GM21390 (cell line): ENCODE data around the gene AMZ1.
A peak's percentile ranks its signal among the peaks of the same experiment; 100 is the strongest.

Experiments used
- ATAC-seq: cut with Tn5 transposase; IDR thresholded peaks from one replicate; pipeline ENCODE4 v1.9.1; 2021; ENCODE audit not compliant: unreplicated experiment

AMZ1 gene, protein sequence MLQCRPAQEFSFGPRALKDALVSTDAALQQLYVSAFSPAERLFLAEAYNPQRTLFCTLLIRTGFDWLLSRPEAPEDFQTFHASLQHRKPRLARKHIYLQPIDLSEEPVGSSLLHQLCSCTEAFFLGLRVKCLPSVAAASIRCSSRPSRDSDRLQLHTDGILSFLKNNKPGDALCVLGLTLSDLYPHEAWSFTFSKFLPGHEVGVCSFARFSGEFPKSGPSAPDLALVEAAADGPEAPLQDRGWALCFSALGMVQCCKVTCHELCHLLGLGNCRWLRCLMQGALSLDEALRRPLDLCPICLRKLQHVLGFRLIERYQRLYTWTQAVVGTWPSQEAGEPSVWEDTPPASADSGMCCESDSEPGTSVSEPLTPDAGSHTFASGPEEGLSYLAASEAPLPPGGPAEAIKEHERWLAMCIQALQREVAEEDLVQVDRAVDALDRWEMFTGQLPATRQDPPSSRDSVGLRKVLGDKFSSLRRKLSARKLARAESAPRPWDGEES

DNA sequence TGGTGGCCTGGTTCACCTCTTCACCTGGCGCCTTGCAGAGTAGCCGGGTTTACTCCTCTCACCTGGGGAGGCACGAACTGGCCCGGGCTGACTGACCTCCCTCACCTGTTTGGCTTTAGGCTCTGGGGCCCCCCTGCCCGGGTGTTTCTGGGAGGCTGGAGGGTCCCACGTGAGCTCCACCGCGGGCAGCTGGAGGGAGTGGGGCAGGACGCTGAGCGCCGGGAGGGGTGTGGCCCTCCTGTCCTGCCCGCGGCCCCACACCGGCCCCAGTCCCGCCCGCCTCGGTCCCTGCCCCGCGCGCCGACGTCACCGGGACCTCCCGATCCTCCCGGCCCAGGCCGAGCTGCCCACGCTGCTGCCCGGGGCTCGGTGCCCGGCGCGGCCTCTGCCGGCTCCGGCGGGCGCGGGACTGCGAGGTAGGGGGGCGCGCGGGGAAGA is at the start of gene AMZ1:
AMZ1 (plus strand) TSS at position 322 of the 438 bp plus-strand sequence. CDS start 12,250 bp downstream, outside the sequence.
- no peak for ATAC-seq

DNA sequence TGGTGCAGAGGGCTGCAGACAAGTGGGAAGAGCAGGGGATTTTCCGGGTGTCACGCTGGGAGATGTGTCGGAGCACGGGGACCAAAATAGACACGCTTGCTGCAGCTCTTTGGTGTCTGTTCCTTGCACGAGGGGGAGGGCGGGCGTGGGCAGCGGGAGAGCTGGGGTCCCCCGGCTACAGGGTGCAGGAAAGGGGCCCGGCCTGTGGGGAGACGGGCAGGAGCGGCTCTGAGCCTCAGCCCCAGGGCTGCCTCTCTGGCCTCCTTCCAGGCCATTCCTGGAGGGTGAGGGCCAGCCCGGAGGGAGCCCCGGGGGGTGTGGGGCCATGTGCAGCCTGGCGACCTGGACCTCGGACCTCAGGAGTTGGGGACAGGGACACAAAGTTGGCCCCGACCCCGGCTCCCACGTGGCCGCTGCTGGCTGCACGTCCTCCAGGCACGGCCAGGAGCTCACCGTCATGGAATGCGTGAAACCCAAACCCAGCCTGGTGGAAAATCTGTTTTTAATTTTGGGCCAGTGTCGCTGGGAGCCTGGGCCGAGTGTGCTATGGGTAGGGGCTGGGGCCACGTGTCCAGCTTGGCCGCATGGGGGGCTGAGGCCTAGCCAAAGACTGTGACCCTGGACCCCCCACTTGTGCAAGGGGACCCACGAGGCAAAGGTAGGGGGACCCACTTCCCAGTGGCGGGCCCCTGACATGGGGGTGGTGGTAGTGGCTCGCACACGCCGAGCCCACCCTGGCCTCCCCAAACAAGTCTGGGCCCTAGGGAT is 49.6 kb upstream of the AMZ1 start:
- ATAC-seq, result no peak

DNA sequence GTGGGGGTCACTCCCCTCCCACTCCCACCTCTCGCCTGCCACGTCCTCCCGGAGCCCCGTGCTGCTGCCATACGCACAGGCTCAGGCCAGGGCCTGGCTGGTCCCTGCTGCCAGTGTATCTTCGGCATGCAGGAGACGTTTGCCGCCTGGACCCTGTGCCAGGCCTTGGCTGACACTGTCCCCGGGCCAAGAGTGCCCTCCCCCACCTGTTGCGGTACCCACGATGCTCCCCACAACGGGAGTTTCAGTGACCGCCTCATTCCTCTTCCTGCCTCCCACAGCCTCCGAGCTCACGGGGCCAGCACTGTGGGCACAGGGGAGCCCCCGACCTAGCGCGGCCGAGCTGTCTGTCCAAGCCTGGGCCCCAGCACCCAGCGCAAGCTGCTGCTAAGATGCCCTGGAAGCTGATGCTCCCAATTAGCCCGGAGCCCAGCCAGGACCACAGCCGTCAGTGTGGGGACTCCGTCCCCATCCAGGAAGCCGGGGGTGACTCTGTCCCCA is 48.8 kb upstream of the AMZ1 start:
- ATAC-seq, result no peak

DNA sequence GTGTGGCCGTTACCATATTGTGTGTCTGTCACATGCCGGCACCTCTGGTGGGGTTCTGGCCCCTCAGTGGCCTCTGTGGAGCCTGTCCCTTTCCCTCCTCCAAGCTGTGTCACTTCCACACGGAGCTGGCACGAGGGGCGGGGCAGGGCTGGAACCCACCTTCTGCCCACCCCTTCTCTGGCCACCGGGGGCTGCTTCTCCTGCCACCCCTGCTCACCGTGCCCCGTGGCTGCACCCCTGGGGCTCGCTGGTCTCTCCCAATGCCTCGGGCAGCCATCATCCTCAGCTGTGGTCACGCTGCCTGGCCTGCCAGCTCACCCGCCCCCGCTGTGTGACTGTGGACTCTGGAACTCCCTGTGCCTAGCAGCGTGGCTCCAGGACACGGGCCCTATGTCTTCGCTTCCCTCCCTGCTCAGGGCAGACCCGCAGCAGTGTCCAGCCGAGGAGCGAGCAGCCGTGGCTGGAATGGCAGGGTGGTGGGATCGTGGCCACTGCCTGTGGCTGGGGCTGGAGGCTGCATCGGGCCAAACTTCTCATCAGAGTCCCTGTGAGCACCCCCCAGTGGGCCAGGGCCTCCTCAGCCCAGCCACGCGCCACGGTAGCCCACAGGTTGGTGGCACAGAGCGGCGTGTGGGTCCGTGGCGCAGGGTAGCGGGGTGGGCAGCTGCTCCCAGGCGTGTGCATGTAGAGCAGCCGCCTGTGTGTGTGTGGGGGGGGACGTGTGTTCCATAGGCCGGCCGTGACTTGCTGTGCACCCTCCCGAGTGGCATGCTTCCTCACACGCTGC is 48.1 kb upstream of the AMZ1 start:
- no peak for ATAC-seq

DNA sequence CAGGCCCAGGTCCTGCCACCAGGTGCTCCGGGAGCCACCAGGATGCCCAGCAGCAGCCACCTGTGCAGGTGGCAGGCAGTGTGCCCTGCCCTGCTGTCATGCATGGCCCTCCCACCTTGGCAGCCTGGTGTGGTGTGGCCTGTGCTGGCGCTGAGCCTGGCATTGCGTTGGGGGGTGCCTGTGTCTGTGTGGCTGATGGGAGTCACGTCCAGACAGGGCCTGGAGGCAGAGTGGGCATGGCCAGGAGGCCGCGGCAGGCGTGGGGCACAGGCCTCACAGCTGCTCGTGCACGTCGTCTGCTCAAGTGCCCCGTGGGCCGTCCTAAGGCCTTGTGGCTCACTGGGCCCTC is 47.5 kb upstream of the AMZ1 start:
- no peak for ATAC-seq

DNA sequence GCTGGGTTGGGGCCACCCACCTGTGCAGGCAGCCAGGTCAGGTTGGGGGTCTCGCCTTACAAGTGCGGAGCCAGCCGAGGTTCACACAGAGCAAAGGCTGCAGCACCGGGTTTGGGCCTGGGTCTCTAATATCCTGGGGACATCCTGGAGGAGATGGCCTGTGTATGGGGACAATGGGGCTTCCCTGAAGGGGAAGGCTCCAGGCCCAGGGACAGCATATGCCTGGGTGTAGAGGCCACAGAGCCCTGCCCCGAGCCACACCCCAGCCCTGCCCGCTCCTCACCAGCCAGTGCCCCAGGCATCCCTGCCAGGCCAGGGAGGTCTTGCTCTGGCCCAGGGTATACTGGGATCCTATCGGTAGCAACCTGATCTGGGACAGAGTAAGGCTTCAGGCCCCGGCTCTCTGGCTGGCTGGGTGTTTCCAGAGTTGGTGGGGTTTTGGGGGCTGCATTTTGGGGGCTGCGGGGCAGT is 47.1 kb upstream of the AMZ1 start:
- ATAC-seq, result no peak

DNA sequence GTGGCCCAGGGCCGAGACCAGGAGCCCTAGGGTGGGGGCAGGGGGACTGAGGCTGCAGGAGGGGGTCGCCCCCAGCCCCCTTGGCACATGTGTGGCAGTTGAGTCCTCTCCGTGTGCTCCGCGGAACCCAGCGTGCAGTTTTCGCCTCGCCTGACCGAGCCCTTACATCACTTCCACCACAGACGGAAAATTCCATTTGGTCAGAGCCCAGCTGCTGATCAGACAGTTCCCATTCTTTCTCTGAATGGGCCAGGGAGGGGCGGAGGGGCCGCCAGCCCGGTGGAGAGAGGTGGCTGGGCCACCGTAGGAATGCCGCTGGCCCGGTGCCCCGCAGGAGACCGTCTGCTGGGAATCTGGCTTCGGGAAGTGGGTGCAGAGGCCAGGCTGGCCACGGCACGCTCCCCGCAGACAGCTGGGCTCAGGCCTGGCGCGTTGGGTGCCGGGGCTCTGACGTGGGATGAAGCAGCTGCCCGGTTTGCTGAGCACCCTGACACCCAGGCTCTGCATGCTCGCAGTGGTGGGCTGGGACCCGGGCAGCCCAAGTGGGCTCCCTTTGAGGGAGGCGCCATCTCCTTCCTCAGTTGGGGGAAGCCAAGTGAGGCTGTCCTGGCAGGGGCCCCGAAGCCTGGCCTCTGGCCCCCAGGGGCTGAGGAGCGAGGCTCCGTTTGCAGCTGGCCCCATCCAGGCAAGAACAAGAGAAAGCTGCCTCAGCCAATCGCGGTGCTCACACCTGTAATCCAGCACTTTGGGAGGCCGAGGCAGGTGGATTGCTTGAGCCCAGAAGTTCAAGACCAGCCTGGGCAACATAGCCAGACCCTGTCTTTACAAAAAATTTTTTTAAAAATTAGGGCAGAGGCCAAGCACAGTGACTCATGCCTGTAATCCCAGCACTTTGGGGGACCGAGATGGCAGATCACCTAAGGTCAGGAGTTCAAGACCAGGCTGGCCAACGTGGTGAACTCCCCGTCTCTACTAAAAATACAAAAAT is 46.3 kb upstream of the AMZ1 start:
- ATAC-seq, result no peak

DNA sequence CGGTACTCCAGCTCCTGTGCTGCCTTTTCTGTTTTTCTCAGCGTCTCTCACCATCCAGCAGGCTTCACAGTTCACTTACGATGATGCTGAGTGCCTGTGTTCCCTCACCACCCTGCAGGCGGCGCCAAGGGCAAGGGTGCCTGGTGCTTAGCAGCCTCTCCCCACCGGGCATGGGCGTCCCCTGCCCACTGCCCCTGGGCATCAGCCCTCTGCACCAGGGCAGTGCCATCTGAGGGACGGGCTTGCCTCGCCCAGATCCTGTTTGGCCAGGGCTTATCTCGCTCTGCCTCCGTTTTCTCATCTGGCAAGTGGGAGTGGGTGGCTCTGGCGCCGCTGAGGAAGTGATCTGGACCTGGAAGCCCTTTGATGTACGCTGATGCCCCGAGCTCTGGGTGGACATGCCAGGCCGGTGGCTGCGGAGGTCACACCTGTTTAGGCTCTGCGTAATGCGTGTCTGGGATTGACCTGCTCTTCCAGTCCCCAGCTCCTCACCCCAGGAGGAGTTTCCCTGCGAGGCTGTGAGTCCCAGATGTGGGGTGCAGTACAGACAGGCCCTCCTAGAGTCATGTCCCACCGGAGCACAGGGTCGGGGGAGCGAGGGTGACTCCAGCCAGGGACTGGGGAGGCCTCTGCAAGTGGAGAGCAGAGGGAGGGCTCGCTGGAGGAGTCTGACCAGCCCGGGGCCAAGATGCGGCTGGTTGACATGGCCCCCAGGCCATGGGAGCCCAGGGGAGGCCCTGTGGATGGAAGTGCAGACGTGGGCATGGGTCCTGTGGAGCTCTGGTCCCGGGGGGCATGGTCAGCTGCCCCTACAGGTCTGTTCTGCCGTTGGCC is 44.4 kb upstream of the AMZ1 start:
- no peak for ATAC-seq

DNA sequence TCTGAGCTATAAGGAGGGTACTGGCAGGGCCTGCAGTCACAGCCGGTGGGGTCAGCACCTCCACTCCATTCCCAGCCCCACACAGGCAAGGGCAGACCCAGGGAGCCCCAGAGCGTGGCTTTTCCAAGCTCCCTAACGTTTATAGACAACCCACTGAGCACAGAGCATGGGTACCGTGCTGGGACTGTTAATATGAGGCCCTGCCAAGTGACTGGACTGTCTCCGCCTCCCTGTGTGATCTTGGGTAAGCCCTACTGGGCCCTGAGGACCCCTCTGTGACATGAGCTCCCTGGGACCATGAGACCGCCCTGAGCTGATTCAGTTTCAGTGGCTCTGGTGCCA is 43.8 kb upstream of the AMZ1 start:
- ATAC-seq, result no peak

DNA sequence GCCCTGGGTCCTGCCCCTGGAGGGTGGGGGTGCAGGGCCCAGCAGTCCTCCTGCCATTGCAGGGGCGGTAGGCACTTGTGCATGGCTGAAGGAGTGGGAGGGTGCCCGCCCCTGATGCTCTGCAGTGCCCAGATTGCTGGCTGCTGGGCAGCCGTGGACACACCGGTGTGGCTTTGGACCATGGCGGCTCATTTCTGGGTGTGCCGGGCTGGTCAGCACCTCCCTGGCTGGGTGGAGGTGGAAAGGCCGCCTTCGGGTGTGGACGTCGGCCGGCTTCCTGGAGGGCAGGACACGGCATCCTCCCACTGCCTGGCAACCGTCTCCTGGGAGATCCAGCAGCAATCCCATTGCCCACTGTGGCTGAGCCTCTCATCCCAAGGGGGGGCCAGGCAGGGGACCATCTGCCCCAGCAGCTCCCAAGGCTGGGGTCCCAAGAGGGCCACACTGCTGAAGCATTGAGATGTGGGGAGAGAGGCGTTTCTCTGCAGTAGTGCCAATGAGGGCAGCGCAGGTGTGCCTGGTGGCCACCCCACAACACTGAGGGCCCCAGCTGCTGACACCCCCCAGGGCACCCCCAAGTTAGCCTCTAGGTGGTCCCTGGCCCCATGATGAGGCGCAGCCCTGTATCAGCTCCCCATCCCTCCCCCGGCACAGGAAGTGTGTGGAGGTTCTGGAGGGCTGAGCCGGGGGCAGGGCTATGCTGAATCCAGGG is 43.3 kb upstream of the AMZ1 start:
- ATAC-seq, result peak; percentile 38

DNA sequence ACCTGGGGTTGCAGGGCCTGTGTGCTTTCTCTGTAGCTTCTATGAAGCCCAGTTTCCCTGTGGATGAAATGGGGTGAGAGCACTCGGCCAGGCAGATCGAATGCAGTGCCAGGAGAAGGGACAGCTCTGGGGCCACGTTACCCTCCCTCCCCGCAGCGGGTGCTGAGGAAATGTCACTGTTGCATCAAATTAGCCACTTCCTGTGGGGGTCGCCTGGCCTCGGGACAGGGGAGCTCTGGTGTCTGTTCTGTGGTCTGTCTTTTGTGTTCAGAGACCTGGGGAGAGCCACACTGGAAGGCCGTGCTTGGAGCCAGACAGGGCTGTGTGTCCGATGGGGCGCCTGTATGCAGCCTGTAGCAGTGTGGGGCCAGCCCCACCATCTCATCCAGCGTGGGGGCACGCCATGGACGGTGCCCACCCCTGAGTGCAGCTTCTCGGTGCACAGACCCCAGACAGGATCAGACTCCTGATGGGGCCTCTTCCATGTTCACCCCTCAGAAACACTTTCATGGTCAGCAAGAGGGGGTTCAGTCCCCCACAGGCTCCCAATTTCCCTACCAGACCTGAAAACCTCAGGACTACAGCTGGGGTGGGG is 42.6 kb upstream of the AMZ1 start:
- peak; percentile 56 for ATAC-seq

DNA sequence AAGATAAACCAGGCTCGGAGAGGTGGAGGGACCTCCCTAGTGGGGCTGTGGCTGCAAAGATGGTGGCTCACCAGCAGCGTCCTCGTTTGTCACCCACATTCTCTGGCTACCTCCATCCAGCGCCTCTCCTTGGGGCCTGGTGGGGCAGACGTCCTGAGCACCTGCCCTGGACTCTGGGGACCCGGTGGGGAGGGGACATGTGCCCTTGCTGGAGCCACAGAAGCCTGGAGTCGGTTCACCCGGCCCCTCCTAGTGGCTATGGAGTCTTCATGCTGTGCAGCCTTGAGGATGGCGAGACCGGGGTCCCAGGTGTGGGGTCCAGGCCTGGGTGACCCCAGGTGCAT is 41.7 kb upstream of the AMZ1 start:
- ATAC-seq, result no peak

DNA sequence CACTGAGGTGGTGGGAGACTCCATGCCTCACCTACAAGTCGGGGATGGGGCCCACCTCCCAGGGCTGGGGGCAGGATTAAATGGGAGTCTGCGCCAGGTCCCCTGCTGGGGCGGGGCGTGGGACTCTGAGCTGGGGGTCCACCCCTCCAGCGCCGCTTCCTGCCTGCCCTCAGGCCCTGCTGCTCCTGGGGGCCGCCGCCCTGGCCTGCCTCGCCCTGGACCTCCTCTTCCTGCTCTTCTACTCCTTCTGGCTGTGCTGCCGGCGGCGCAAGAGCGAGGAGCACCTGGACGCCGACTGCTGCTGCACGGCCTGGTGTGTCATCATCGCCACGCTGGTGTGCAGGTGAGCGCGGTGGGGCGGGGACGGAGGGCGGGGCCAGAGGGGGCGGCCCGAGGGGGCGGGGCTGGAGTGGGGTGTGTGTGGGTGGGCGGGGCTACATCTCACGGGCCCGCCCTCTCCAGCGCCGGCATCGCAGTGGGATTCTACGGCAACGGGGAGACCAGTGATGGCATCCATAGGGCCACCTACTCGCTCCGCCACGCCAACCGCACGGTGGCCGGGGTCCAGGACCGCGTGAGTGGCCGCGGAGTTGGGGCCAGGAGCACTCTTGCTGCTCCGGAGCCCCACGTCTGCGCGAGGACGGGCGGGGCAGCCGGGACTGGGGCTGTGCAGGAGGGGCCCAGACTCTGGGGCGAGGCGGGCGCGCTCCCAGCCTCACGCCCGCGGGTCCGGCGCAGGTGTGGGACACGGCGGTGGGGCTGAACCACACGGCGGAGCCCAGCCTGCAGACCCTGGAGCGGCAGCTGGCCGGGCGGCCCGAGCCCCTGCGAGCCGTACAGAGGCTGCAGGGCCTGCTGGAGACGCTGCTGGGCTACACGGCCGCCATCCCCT is 41.1 kb upstream of the AMZ1 start:
- ATAC-seq, result no peak

DNA sequence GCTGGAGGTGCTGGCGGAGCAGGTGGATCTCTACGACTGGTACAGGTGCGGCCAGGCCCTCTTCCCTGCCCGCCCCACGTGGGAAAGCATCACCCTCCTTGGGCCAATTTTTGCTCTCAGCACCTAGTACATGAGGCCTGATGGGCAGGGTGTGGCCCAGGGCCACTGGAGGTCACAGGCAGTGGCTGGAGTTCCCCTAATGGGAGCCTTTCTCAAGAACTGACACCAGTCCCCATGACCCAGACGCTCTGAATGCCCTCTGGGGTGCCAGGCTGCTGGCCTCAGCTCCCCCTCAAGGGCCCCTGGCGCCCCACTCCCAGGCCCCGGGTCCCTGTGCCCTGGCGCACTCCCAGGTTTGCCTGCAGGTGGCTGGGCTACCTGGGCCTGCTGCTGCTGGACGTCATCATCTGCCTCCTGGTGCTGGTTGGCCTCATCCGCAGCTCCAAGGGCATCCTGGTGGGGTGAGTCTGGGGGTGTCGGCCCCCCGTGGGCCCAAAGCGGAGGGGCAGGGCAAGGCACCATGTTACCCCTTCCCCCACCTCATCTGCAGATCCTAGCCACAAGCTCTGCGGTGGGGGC is 40.3 kb upstream of the AMZ1 start:
- no peak for ATAC-seq

DNA sequence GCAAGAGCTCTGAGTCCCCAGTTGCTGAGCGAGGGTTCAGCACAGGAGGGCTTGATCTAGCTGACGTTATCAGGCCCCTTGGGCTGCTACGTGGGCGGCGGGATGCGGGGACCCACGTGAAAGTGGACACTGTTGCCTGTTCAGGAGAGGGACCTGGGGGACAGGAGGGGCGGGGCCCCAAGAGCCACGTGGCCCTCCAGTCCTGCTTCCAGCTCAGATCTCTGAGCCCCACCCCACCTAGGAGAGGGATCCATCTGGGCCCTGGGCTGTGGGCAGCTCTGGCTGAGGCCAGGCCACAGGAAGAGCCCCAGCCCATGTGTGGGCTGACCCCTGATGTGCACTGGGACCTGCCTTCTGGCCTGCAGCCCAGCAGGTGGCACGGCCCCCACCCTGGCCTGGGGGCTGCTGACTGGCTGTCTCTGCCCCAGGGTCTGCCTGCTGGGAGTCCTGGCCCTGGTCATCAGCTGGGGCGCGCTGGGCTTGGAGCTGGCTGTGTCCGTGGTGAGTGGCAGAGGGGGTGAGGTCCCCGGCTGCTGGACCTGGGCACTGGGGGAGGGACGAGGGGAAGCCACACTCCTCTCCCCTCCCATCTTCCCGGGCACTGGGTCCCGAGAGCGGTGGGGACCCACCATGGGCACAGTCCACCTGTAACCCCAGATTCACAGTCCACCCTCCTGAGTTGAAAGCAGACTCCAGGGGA is 38.7 kb upstream of the AMZ1 start:
- ATAC-seq, result no peak

DNA sequence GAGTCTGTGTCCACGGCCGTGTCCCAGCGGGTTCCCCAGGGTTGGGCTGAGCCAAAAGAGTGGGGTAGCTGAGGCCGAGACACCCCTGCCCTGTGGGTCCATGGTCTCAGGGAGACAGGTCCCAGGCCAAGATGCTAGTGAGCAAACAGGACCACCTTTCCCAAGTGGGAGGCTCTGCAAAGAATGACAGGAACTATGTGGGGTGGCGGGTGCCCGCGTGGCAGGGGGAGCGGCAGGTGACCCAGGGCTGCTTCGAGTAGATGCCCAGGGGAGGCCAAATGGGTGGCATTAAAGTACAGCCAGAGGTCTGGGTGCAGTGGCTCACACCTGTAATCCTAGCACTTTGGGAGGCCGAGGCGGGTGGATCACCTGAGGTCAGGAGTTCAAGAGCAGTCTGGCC is 38.0 kb upstream of the AMZ1 start:
- no peak for ATAC-seq
